OCI-LY1 (cell line): ENCODE measurements around the gene SGCD.

Source experiments
- EZH2 ChIP-seq: fragments of 200-600 bp; sonication (generic), shearing (Covaris generic); IDR thresholded peaks from 2 replicates; pipeline ENCODE4 v1.8.0; 2017; ENCODE audit warnings: borderline replicate concordance, mixed run types, mild to moderate bottlenecking, antibody characterized with exemption, low read length, moderate library complexity, mixed read lengths
- TF ChIP-seq, protein P1 (sequence below): fragments of 200-600 bp; sonication (generic), shearing (Covaris generic); IDR thresholded peaks from 2 replicates; pipeline ENCODE4 v1.5.1; 2017; ENCODE audit warnings: mild to moderate bottlenecking, antibody characterized with exemption, low read length, moderate library complexity, mixed read lengths

DNA sequence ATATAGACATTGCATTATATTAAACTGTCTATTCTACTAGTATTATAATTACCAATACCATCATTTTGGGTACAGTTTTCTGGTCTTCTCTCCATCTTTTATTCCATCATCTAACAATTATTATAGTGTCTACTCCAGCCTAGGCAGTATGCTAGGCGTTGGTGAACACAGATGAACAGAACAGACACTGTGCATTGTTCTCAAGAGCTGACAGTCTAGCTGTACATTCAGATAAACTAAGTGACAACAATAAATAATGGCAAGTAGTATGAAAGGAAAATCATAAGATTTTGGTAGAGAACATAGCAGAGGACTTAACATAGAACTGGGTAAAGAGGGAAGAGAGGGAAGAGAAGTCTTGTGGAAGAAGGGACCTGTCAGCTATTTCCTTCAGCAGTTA, 12.5 kb upstream of the SGCD start:
- TF ChIP-seq, protein P1, sequence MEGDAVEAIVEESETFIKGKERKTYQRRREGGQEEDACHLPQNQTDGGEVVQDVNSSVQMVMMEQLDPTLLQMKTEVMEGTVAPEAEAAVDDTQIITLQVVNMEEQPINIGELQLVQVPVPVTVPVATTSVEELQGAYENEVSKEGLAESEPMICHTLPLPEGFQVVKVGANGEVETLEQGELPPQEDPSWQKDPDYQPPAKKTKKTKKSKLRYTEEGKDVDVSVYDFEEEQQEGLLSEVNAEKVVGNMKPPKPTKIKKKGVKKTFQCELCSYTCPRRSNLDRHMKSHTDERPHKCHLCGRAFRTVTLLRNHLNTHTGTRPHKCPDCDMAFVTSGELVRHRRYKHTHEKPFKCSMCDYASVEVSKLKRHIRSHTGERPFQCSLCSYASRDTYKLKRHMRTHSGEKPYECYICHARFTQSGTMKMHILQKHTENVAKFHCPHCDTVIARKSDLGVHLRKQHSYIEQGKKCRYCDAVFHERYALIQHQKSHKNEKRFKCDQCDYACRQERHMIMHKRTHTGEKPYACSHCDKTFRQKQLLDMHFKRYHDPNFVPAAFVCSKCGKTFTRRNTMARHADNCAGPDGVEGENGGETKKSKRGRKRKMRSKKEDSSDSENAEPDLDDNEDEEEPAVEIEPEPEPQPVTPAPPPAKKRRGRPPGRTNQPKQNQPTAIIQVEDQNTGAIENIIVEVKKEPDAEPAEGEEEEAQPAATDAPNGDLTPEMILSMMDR, result no peak
- no peak for TF ChIP-seq EZH2
